ENCODE measurements around the gene ZNF385B. TPM values are rescaled to one million over a fixed set of nuclear protein-coding genes. Genes with fewer than 3 reads are reported as not detected.

Gene ZNF385B
- total and polyA plus RNA-seq, 9 of the 15 experiments (the other 6 are each of a cell fraction or from before 2014, with no cell fraction given) = 0.50 TPM; not detected in 8

DNA sequence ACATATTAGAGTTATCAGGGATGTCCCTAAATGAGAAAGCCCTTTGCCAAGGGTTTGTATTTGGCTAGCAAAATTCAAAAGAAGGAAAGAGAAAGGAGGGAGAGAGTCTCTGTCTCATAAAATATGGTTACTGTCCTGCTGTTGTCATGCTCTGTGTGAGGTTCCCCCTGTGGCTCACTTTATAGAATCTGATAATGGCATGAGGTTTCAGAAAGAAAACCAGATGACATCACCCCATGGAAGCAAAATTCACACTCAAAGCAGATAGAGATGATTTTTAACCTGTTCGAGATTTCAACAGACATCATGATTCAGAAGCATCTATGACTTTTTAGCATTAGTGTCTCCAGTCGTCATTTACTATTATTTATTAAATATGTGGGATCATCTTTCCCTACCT lies 431.8 kb downstream of the ZNF385B start:
- BruUV-seq (replicated peaks) = no TSS peak
- in situ Hi-C loops (cut with MboI) (no loop called here), intact Hi-C loops (cut with micrococcal nuclease) (no loop called here)
- H3K36me3 ChIP-seq (ENCODE audit: control insufficient read depth, insufficient read depth, low read length) = no peaks in the 10 kb centered on the region
- H3K4me3 ChIP-seq = no peak overlapping the region
- no peak overlapping the region for H2AFZ ChIP-seq (ENCODE audit: low read depth, low read length)
- CTCF ChIA-PET (ENCODE audit: low intra/inter-chr PET ratio) = no interaction called here
- no peak overlapping the region for H3K27ac ChIP-seq (ENCODE audit: extremely low read depth, low read depth, low read length)
- H3K4me1 ChIP-seq (replicated peaks in 1 of 2; ENCODE audit: control insufficient read depth in 2 of 2, insufficient read depth in 2 of 2, low read length in 2 of 2) = no peaks in the 10 kb centered on the region
- H3K9ac ChIP-seq (ENCODE audit: insufficient read depth in 1 of 2, low read depth in 2 of 2, low read length in 2 of 2) = no peak overlapping the region
- H3K9me3 ChIP-seq (replicated peaks; ENCODE audit: control insufficient read depth, insufficient read depth, low read depth, low read length) = no peaks in the 10 kb centered on the region
- H3K9me1 ChIP-seq (ENCODE audit: control insufficient read depth, insufficient read depth, low read length) = no peaks in the 10 kb centered on the region
- no peak for DNase-seq (ENCODE audit: extremely low read depth in 1 of 4, low spot score in 3 of 4)
- 0% methylated on average over 2 of the region's 2 CpGs for WGBS (ENCODE audit: insufficient coverage, low coverage, missing lambda C conversion rate)
- ATAC-seq = no peak
- H3K4me2 ChIP-seq (ENCODE audit: insufficient read depth, low read length) = no peak overlapping the region
- POLR2A ChIA-PET = no interaction called here
- no peaks in the 10 kb centered on the region for H3K79me2 ChIP-seq (ENCODE audit: control insufficient read depth, insufficient read depth, low read length)
- FAIRE-seq = no peak
- H3K27me3 ChIP-seq (ENCODE audit: control insufficient read depth in 2 of 2, insufficient read depth in 2 of 2, low read length in 2 of 2) = no peaks in the 10 kb centered on the region
- no peaks in the 10 kb centered on the region for H4K20me1 ChIP-seq (replicated peaks; ENCODE audit: control insufficient read depth, insufficient read depth, low read length)
- no peak for TF ChIP-seq IFI16 (CRISPR knock-in tag; IDR thresholded peaks at IDR 0.05)

DNA sequence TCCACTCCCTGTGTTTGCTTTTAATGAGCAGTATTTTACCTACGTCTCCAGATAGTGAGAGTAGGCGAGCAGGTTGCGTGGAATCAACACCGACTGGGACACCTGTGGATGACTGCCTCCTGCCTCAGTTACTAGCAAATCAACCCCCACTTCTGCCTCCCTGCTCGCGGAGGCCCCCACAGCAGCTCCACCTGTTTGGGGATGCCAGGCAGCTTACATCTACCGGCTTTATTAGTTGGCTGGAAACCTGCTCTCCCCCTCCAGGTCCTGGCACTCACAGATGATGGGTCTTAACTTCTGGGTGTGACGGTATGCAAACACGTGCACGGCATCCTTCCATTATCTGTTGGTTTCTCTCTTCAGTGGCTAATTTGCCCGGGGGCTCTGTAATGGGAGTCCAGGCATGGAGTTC lies 432.3 kb downstream of the ZNF385B start:
- Histone ChIP-seq H3K4me3 (no peak overlapping the region), H2AFZ (ENCODE audit: low read depth, low read length) (no peak overlapping the region), H3K4me2 (ENCODE audit: insufficient read depth, low read length) (no peak overlapping the region), H3K9me3 (replicated peaks; ENCODE audit: control insufficient read depth, insufficient read depth, low read depth, low read length) (no peaks in the 10 kb centered on the region), H3K27me3 (ENCODE audit: control insufficient read depth in 2 of 2, insufficient read depth in 2 of 2, low read length in 2 of 2) (no peaks in the 10 kb centered on the region), H3K4me1 (replicated peaks in 1 of 2; ENCODE audit: control insufficient read depth in 2 of 2, insufficient read depth in 2 of 2, low read length in 2 of 2) (no peaks in the 10 kb centered on the region), H3K27ac (ENCODE audit: extremely low read depth, low read depth, low read length) (no peak overlapping the region), H3K9me1 (ENCODE audit: control insufficient read depth, insufficient read depth, low read length) (no peaks in the 10 kb centered on the region), H3K36me3 (ENCODE audit: control insufficient read depth, insufficient read depth, low read length) (no peaks in the 10 kb centered on the region), H3K79me2 (ENCODE audit: control insufficient read depth, insufficient read depth, low read length) (no peaks in the 10 kb centered on the region), H3K9ac (ENCODE audit: insufficient read depth in 1 of 2, low read depth in 2 of 2, low read length in 2 of 2) (no peak overlapping the region), H4K20me1 (replicated peaks; ENCODE audit: control insufficient read depth, insufficient read depth, low read length) (no peaks in the 10 kb centered on the region)
- 2% methylated on average over 11 of the region's 11 CpGs for WGBS (ENCODE audit: insufficient coverage, low coverage, missing lambda C conversion rate)
- no peak for ATAC-seq
- no TSS peak for BruUV-seq (replicated peaks)
- in situ Hi-C loops (cut with MboI) (no loop called here), intact Hi-C loops (cut with micrococcal nuclease) (no loop called here)
- DNase-seq (ENCODE audit: extremely low read depth in 1 of 4, low spot score in 3 of 4) = no peak
- CTCF ChIA-PET (ENCODE audit: low intra/inter-chr PET ratio) = no interaction called here
- no peak for FAIRE-seq
- POLR2A ChIA-PET = no interaction called here
- TF ChIP-seq, protein P1, sequence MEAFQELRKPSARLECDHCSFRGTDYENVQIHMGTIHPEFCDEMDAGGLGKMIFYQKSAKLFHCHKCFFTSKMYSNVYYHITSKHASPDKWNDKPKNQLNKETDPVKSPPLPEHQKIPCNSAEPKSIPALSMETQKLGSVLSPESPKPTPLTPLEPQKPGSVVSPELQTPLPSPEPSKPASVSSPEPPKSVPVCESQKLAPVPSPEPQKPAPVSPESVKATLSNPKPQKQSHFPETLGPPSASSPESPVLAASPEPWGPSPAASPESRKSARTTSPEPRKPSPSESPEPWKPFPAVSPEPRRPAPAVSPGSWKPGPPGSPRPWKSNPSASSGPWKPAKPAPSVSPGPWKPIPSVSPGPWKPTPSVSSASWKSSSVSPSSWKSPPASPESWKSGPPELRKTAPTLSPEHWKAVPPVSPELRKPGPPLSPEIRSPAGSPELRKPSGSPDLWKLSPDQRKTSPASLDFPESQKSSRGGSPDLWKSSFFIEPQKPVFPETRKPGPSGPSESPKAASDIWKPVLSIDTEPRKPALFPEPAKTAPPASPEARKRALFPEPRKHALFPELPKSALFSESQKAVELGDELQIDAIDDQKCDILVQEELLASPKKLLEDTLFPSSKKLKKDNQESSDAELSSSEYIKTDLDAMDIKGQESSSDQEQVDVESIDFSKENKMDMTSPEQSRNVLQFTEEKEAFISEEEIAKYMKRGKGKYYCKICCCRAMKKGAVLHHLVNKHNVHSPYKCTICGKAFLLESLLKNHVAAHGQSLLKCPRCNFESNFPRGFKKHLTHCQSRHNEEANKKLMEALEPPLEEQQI (IDR thresholded peaks at IDR 0.05) = no peak
- TF ChIP-seq ZNF263 (CRISPR knock-in tag; IDR thresholded peaks at IDR 0.05; ENCODE audit: borderline replicate concordance) (no peak), TSC22D4 (tag; IDR thresholded peaks at IDR 0.05) (no peak), ZNF274 (IDR thresholded peaks at IDR 0.05; ENCODE audit: borderline replicate concordance, low read depth, low read length) (no peak)
- TF ChIP-seq, protein P2, sequence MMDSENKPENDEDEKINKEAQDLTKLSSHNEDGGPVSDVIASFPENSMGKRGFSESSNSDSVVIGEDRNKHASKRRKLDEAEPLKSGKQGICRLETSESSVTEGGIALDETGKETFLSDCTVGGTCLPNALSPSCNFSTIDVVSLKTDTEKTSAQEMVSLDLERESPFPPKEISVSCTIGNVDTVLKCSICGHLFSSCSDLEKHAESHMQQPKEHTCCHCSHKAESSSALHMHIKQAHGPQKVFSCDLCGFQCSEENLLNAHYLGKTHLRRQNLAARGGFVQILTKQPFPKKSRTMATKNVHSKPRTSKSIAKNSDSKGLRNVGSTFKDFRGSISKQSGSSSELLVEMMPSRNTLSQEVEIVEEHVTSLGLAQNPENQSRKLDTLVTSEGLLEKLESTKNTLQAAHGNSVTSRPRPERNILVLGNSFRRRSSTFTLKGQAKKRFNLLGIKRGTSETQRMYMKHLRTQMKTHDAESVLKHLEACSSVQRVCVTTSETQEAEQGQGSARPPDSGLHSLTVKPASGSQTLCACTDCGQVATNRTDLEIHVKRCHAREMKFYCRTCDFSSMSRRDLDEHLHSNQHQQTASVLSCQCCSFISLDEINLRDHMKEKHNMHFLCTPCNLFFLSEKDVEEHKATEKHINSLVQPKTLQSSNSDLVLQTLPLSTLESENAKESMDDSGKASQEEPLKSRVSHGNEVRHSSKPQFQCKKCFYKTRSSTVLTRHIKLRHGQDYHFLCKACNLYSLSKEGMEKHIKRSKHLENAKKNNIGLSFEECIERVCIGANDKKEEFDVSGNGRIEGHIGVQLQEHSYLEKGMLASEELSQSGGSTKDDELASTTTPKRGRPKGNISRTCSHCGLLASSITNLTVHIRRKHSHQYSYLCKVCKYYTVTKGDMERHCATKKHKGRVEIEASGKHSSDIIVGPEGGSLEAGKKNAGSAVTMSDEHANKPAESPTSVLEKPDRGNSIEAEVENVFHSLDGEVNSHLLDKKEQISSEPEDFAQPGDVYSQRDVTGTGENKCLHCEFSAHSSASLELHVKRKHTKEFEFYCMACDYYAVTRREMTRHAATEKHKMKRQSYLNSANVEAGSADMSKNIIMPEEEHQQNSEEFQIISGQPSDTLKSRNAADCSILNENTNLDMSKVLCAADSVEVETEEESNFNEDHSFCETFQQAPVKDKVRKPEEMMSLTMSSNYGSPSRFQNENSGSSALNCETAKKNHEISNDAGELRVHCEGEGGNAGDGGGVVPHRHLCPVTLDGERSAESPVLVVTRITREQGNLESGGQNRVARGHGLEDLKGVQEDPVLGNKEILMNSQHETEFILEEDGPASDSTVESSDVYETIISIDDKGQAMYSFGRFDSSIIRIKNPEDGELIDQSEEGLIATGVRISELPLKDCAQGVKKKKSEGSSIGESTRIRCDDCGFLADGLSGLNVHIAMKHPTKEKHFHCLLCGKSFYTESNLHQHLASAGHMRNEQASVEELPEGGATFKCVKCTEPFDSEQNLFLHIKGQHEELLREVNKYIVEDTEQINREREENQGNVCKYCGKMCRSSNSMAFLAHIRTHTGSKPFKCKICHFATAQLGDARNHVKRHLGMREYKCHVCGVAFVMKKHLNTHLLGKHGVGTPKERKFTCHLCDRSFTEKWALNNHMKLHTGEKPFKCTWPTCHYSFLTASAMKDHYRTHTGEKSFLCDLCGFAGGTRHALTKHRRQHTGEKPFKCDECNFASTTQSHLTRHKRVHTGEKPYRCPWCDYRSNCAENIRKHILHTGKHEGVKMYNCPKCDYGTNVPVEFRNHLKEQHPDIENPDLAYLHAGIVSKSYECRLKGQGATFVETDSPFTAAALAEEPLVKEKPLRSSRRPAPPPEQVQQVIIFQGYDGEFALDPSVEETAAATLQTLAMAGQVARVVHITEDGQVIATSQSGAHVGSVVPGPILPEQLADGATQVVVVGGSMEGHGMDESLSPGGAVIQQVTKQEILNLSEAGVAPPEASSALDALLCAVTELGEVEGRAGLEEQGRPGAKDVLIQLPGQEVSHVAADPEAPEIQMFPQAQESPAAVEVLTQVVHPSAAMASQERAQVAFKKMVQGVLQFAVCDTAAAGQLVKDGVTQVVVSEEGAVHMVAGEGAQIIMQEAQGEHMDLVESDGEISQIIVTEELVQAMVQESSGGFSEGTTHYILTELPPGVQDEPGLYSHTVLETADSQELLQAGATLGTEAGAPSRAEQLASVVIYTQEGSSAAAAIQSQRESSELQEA (IDR thresholded peaks at IDR 0.05; ENCODE audit: low read depth) = no peak
